GM18499 (cell line): ENCODE measurements around the gene GPR156.

Source experiments
- ATAC-seq: cut with Tn5 transposase; IDR thresholded peaks from one replicate; pipeline ENCODE4 v1.9.1; 2021; ENCODE audit warnings: moderate number of reproducible peaks; ENCODE audit not compliant: insufficient read depth, unreplicated experiment

The GPR156 gene

GRCh38 chr3:120137548-120137947 is 147.5 kb downstream of the GPR156 start:
- no peak for ATAC-seq

- ATAC-seq = no peak
Observed at GRCh38 chr3:120130656-120131055, 154.4 kb downstream of the GPR156 start.

GRCh38 chr3:120129718-120130513 is 155.1 kb downstream of the GPR156 start:
- ATAC-seq = no peak

- no peak for ATAC-seq
Observed at GRCh38 chr3:120129051-120129450, 156.0 kb downstream of the GPR156 start.

GRCh38 chr3:120125992-120126391 is 159.0 kb downstream of the GPR156 start:
- no peak for ATAC-seq

- ATAC-seq = no peak
Observed at GRCh38 chr3:120119846-120120510, 165.0 kb downstream of the GPR156 start.
